Fibroblast of the aortic adventitia (primary cell): ENCODE results near the gene VSTM2B. TPM values are rescaled to one million over a fixed set of nuclear protein-coding genes. Genes with fewer than 3 reads are reported as not detected.

Experiments
- DNase-seq: peaks from one replicate; pipeline ENCODE4 v3.0.0-alpha.2; 2010; ENCODE audit warnings: low read depth
- H3K4me3 ChIP-seq: 2 replicates; pipeline ENCODE4 v1.5.1; 2011; ENCODE audit warnings: low read depth, mild to moderate bottlenecking, control low read depth, low read length, moderate library complexity
- CTCF ChIP-seq: IDR thresholded peaks from 2 replicates; pipeline ENCODE4 v1.5.1; 2011; ENCODE audit warnings: mild to moderate bottlenecking, low read length, control low read depth, inconsistent platforms; ENCODE audit not compliant: insufficient read depth
- total RNA-seq: library from RNA; depleted of rRNA; stranded (reverse); fragments of >200 nt; gene quantifications from 2 replicates; pipeline ENCODE4 v1.2.3, GENCODE V29; 2012; ENCODE audit warnings: low replicate concordance

Gene VSTM2B
- total RNA-seq, 1 donor, result not detected

GRCh38 chr19:29526730-29527499 is 1.1 kb downstream of the VSTM2B start:
- no peak overlapping the region for H3K4me3 ChIP-seq
- no peak for DNase-seq
- TF ChIP-seq CTCF, result no peak

GRCh38 chr19:29527500-29528328 is 1.9 kb downstream of the VSTM2B start:
- no peak for TF ChIP-seq CTCF
- H3K4me3 ChIP-seq, result peak overlapping the region; percentile 10
- DNase-seq, result no peak

GRCh38 chr19:29528350-29528945 is 2.7 kb downstream of the VSTM2B start:
- H3K4me3 ChIP-seq, result peak overlapping the region; percentile 44
- peak; percentile 71 for TF ChIP-seq CTCF
- peak; percentile 53 for DNase-seq

GRCh38 chr19:29528946-29529645 is 3.3 kb downstream of the VSTM2B start:
- no peak for DNase-seq
- no peak for TF ChIP-seq CTCF
- H3K4me3 ChIP-seq, result no peak overlapping the region

- TF ChIP-seq CTCF, result no peak
- H3K4me3 ChIP-seq, result no peak overlapping the region
- DNase-seq, result no peak
These were observed 4.1 kb downstream of the VSTM2B start for GRCh38 chr19:29529646-29530539.
